OCI-LY1 (cell line): Measurements from ENCODE around the gene RNF187.

Source experiments
- EZH2 ChIP-seq: fragments of 200-600 bp; sonication (generic), shearing (Covaris generic); IDR thresholded peaks from 2 replicates; pipeline ENCODE4 v1.8.0; 2017; ENCODE audit warnings: borderline replicate concordance, mixed run types, mild to moderate bottlenecking, antibody characterized with exemption, low read length, moderate library complexity, mixed read lengths
- TF ChIP-seq, protein P1 (sequence below): fragments of 200-600 bp; sonication (generic), shearing (Covaris generic); IDR thresholded peaks from 2 replicates; pipeline ENCODE4 v1.5.1; 2017; ENCODE audit warnings: mild to moderate bottlenecking, antibody characterized with exemption, low read length, moderate library complexity, mixed read lengths

DNA sequence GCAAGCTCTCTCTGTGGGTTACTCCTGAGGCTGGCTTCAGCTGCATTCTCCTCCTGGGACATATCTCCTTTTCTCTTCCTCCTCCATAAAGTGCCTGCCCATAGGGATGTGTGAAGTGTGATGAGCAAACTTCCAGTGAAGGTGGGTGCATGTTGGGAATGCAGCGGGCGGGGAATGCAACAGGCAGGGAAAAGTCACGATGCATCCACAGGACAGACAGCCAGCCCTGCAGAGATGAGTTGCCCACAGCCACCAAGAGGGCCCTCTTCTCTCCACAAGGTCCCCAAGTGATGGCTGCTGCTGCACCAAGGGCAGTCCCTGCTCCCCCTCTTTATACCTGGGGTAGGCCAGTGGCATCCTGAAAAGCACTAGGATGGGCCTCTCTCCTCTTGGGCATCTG, 33.6 kb upstream of the RNF187 start:
- TF ChIP-seq, protein P1, sequence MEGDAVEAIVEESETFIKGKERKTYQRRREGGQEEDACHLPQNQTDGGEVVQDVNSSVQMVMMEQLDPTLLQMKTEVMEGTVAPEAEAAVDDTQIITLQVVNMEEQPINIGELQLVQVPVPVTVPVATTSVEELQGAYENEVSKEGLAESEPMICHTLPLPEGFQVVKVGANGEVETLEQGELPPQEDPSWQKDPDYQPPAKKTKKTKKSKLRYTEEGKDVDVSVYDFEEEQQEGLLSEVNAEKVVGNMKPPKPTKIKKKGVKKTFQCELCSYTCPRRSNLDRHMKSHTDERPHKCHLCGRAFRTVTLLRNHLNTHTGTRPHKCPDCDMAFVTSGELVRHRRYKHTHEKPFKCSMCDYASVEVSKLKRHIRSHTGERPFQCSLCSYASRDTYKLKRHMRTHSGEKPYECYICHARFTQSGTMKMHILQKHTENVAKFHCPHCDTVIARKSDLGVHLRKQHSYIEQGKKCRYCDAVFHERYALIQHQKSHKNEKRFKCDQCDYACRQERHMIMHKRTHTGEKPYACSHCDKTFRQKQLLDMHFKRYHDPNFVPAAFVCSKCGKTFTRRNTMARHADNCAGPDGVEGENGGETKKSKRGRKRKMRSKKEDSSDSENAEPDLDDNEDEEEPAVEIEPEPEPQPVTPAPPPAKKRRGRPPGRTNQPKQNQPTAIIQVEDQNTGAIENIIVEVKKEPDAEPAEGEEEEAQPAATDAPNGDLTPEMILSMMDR, result no peak
- TF ChIP-seq EZH2, result no peak
